GM23338 (cell line): ENCODE measurements around the gene PARP14. TPM values are rescaled to one million over a fixed set of nuclear protein-coding genes. Genes with fewer than 3 reads are reported as not detected.

Experiments used
- ATAC-seq: fragments of 200-7000 bp; cut with Tn5 transposase; 3 replicates; pipeline ENCODE4 v1.9.1; 2020
- DNase-seq: peaks from one replicate; pipeline ENCODE4 v3.0.0-alpha.2; 2015; ENCODE audit warnings: low spot score
- H2AFZ ChIP-seq: fragments of 200-600 bp; sonication (generic); 2 replicates; pipeline ENCODE4 v1.8.0; 2016; ENCODE audit warnings: antibody characterized with exemption, mild to moderate bottlenecking, moderate library complexity
- H3F3A ChIP-seq: fragments of 200-600 bp; sonication (generic); replicated peaks from 2 replicates; pipeline ENCODE4 v1.8.0; 2017; ENCODE audit warnings: antibody characterized with exemption, mixed run types, low read depth
- H3K27ac ChIP-seq: fragments of 200-600 bp; sonication (generic); 2 replicates; pipeline ENCODE4 v1.6.1; 2016; ENCODE audit warnings: low read depth
- H3K27me3 ChIP-seq: fragments of 200-600 bp; sonication (generic); 2 replicates; pipeline ENCODE4 v1.8.0; 2016; ENCODE audit warnings: mild to moderate bottlenecking, mixed run types, moderate library complexity; ENCODE audit not compliant: insufficient read depth
- H3K36me3 ChIP-seq: fragments of 200-600 bp; sonication (generic); 2 replicates; pipeline ENCODE4 v1.8.0; 2016; ENCODE audit warnings: mild to moderate bottlenecking; ENCODE audit not compliant: insufficient read depth
- H3K4me1 ChIP-seq: fragments of 200-600 bp; sonication (generic); 2 replicates; pipeline ENCODE4 v1.8.0; 2016; ENCODE audit warnings: mild to moderate bottlenecking, moderate library complexity; ENCODE audit not compliant: insufficient read depth
- H3K4me2 ChIP-seq: fragments of 200-600 bp; sonication (generic); 2 replicates; pipeline ENCODE4 v1.7.1; 2017; ENCODE audit warnings: mixed run types
- H3K4me3 ChIP-seq: fragments of 200-600 bp; sonication (generic); 2 replicates; pipeline ENCODE4 v1.6.1; 2016; ENCODE audit warnings: mixed run types
- H3K79me2 ChIP-seq: fragments of 200-600 bp; sonication (generic); replicated peaks from 2 replicates; pipeline ENCODE4 v1.8.0; 2017; ENCODE audit warnings: mild to moderate bottlenecking; ENCODE audit not compliant: insufficient read depth
- H3K9me2 ChIP-seq: fragments of 200-600 bp; sonication (generic); 2 replicates; pipeline ENCODE4 v1.8.0; 2017; ENCODE audit not compliant: insufficient read depth
- H4K20me1 ChIP-seq: fragments of 200-600 bp; sonication (generic); replicated peaks from 2 replicates; pipeline ENCODE4 v1.8.0; 2017; ENCODE audit warnings: mild to moderate bottlenecking; ENCODE audit not compliant: insufficient read depth
- H3K27ac Mint-ChIP-seq: 2 replicates; pipeline ENCODE4 v1.8.0; 2020; ENCODE audit warnings: inconsistent platforms, mild to moderate bottlenecking, moderate library complexity, mixed read lengths
- H3K27me3 Mint-ChIP-seq: 3 replicates; pipeline ENCODE4 v1.8.0; 2022; ENCODE audit warnings: low read depth, mild to moderate bottlenecking, moderate library complexity, mixed read lengths, inconsistent platforms; ENCODE audit not compliant: insufficient read depth, poor library complexity
- H3K36me3 Mint-ChIP-seq: 3 replicates; pipeline ENCODE4 v1.8.0; 2021; ENCODE audit warnings: low read depth, mild to moderate bottlenecking, inconsistent platforms, moderate library complexity, mixed read lengths
- H3K4me1 Mint-ChIP-seq: 3 replicates; pipeline ENCODE4 v1.8.0; 2020; ENCODE audit warnings: mild to moderate bottlenecking, inconsistent platforms, mixed read lengths
- H3K4me3 Mint-ChIP-seq: 3 replicates; pipeline ENCODE4 v1.8.0; 2021; ENCODE audit warnings: moderate library complexity, mild to moderate bottlenecking, inconsistent platforms, mixed read lengths
- H3K9me3 Mint-ChIP-seq: 3 replicates; pipeline ENCODE4 v1.8.0; 2020; ENCODE audit warnings: moderate library complexity, mild to moderate bottlenecking, inconsistent platforms, mixed read lengths
- CREB1 ChIP-seq: fragments of 250-450 bp; sonication (Bioruptor Pico); IDR thresholded peaks from 2 replicates; pipeline ENCODE4 v1.5.0; 2020; ENCODE audit warnings: low read depth, mild to moderate bottlenecking, moderate library complexity
- CTCF ChIP-seq, 2 experiments: fragments of 200-600 bp in 1 of 2; sonication (generic) in 1 of 2; conservative IDR thresholded peaks; 2 replicates each; pipeline versions ENCODE4 v1.5.1 to v1.6.1; 2016 to 2017; ENCODE audit warnings: antibody characterized with exemption in 2 of 2, low read depth in 2 of 2, mild to moderate bottlenecking in 2 of 2, moderate library complexity in 1 of 2
- EZH2 ChIP-seq: fragments of 200-600 bp; sonication (generic); IDR thresholded peaks from one replicate; pipeline ENCODE4 v1.8.0; 2017; ENCODE audit warnings: antibody characterized with exemption, mild to moderate bottlenecking, low read depth; ENCODE audit not compliant: unreplicated experiment
- JUNB ChIP-seq: IDR thresholded peaks from one replicate; pipeline ENCODE4 v1.6.1; 2016; ENCODE audit warnings: antibody characterized with exemption; ENCODE audit not compliant: unreplicated experiment
- NANOG ChIP-seq: IDR thresholded peaks from 2 replicates; pipeline ENCODE4 v1.6.1; 2016; ENCODE audit warnings: antibody characterized with exemption, borderline replicate concordance
- STAT1 ChIP-seq: IDR thresholded peaks from one replicate; pipeline ENCODE4 v1.6.1; 2016; ENCODE audit warnings: antibody characterized with exemption; ENCODE audit not compliant: unreplicated experiment
- ZNF114 ChIP-seq: fragments of 250-450 bp; sonication (Bioruptor Pico); IDR thresholded peaks from 2 replicates; pipeline ENCODE4 v1.5.0; 2020; ENCODE audit warnings: mild to moderate bottlenecking, moderate library complexity
- ZNF331 ChIP-seq: fragments of 250-450 bp; sonication (Bioruptor Pico); IDR thresholded peaks from 2 replicates; pipeline ENCODE4 v1.5.0; 2020; ENCODE audit warnings: low read depth, mild to moderate bottlenecking, moderate library complexity
- ZNF462 ChIP-seq: fragments of 250-450 bp; sonication (Bioruptor Pico); IDR thresholded peaks from 2 replicates; pipeline ENCODE4 v1.5.0; 2020; ENCODE audit warnings: mild to moderate bottlenecking, moderate library complexity
- polyA plus RNA-seq: library from polyadenylated mRNA; unstranded; fragments of >200 nt; fragmentation: Nextera tagmentation; extraction: Ambion mirVana; gene quantifications from 2 replicates; pipeline ENCODE4 v1.2.1, GENCODE V29; 2016
- total RNA-seq: library from RNA; depleted of rRNA; stranded (reverse); fragments of >200 nt; shearing (Covaris generic); gene quantifications from 2 replicates; pipeline ENCODE4 v1.2.3, GENCODE V29; 2014
- TF ChIP-seq, protein P1 (sequence below): IDR thresholded peaks from 2 replicates; pipeline ENCODE4 v1.6.1; 2016; ENCODE audit warnings: antibody characterized with exemption

Gene PARP14
- total and polyA plus RNA-seq, 2 experiments from 2014 or later: 7.8 to 26.0 TPM

DNA sequence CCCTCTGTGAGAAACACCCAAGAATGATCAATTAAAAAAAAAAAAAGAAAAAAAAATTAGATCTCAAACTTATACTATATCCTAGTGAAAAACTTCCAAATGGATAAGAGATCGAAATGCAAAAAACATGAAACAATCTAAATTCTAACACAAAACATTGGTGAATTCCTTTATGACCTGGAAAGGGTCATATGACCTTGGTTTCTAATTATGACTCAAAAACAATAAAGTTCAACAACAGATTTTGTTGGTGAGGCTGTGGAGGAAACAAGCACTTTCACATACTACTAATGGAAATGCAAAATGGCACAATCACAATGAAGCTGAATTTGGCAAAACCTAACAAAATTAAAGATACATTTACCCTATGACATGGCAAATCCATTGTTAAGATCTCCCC, 67.7 kb downstream of the PARP14 start:
- no peak overlapping the region for H3K4me2 ChIP-seq
- TF ChIP-seq ZNF331 (CRISPR knock-in tag) (no peak), EZH2 (no peak), ZNF114 (CRISPR knock-in tag) (no peak), NANOG (no peak), CREB1 (no peak)
- H2AFZ ChIP-seq: no peak overlapping the region
- H3K27ac ChIP-seq: no peak overlapping the region
- no peaks in the 10 kb centered on the region for H3K4me1 ChIP-seq
- Mint-ChIP-seq H3K9me3 (peaks cover 27% of the 10 kb centered on the region), H3K36me3 (peaks cover 41% of the 10 kb centered on the region), H3K4me3 (no peak overlapping the region), H3K27me3 (no peaks in the 10 kb centered on the region), H3K4me1 (no peaks in the 10 kb centered on the region), H3K27ac (no peak overlapping the region)
- no peak for DNase-seq
- no peak for ATAC-seq
- no peaks in the 10 kb centered on the region for H3F3A ChIP-seq
- no peaks in the 10 kb centered on the region for H3K79me2 ChIP-seq
- H3K9me2 ChIP-seq: no peaks in the 10 kb centered on the region
- no peak overlapping the region for H3K4me3 ChIP-seq
- H3K36me3 ChIP-seq: peaks cover 5% of the 10 kb centered on the region
- no peaks in the 10 kb centered on the region for H3K27me3 ChIP-seq
- H4K20me1 ChIP-seq: no peaks in the 10 kb centered on the region; the same call in 1 of the 2 replicates

DNA sequence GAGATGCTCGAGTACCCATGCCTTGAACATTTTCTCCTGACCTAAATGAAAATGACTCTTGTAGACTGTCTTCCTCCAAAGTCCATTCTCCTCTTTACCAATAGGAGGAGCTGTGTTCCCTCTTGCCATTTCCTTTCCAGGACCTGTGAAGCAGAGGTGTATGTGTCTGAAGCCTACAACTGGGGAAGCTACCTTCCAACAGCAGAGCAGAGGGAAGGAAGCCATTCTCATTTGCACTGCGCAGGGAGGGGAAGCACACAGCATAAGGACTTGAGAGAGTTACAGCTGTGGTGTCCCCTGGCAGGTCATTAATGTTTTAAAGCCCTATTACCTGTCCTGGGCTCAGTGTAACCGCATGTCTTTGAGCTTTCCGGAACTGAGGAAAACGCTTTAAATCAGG, 74.3 kb downstream of the PARP14 start:
- DNase-seq (peak; percentile 90), ATAC-seq (peak; percentile 100)
- H4K20me1 ChIP-seq: no peaks in the 10 kb centered on the region; the same call in 1 of the 2 replicates
- no peak overlapping the region for H3K27ac Mint-ChIP-seq
- H3K79me2 ChIP-seq: no peaks in the 10 kb centered on the region
- no peak overlapping the region for H3K4me3 ChIP-seq
- H3K4me1 ChIP-seq: no peaks in the 10 kb centered on the region
- no peaks in the 10 kb centered on the region for H3F3A ChIP-seq
- peaks cover 2% of the 10 kb centered on the region for H3K27me3 Mint-ChIP-seq
- no peaks in the 10 kb centered on the region for H3K9me2 ChIP-seq
- H3K4me1 Mint-ChIP-seq: peaks cover 5% of the 10 kb centered on the region; the same call in 1 of the 3 replicates
- H3K36me3 ChIP-seq: peaks cover 6% of the 10 kb centered on the region
- TF ChIP-seq STAT1 (no peak), ZNF462 (CRISPR knock-in tag) (peak; percentile 53; the same call in 1 of the 2 replicates), JUNB (no peak), CTCF (conservative IDR thresholded peaks at IDR 0.05; ENCODE audit: low read depth in 2 of 2) (peak; percentile 95 to 97)
- TF ChIP-seq, protein P1, sequence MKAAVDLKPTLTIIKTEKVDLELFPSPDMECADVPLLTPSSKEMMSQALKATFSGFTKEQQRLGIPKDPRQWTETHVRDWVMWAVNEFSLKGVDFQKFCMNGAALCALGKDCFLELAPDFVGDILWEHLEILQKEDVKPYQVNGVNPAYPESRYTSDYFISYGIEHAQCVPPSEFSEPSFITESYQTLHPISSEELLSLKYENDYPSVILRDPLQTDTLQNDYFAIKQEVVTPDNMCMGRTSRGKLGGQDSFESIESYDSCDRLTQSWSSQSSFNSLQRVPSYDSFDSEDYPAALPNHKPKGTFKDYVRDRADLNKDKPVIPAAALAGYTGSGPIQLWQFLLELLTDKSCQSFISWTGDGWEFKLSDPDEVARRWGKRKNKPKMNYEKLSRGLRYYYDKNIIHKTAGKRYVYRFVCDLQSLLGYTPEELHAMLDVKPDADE: no peak
- no peak overlapping the region for H3K4me2 ChIP-seq
- peaks cover 10% of the 10 kb centered on the region; the same call in 2 of the 3 replicates for H3K36me3 Mint-ChIP-seq
- H2AFZ ChIP-seq: no peak overlapping the region
- H3K4me3 Mint-ChIP-seq: no peak overlapping the region
- no peaks in the 10 kb centered on the region for H3K27me3 ChIP-seq
- H3K9me3 Mint-ChIP-seq: no peaks in the 10 kb centered on the region
- no peak overlapping the region for H3K27ac ChIP-seq
